Progenitor cell of endocrine pancreas (in vitro differentiated cells): ENCODE measurements around the gene TBK1. TPM values are rescaled to one million over a fixed set of nuclear protein-coding genes. Genes with fewer than 3 reads are reported as not detected.

Experiments used
- DNase-seq: peaks from one replicate; pipeline ENCODE4 v3.0.0; 2021; ENCODE audit warnings: low spot score; ENCODE audit not compliant: unreplicated experiment
- H3K27ac Mint-ChIP-seq: 2 replicates; pipeline ENCODE4 v1.8.0; 2021; ENCODE audit warnings: mild to moderate bottlenecking, moderate library complexity, mixed read lengths
- H3K27me3 Mint-ChIP-seq: 2 replicates; pipeline ENCODE4 v1.8.0; 2021; ENCODE audit warnings: mixed read lengths
- H3K36me3 Mint-ChIP-seq: 2 replicates; pipeline ENCODE4 v1.8.0; 2022; ENCODE audit warnings: mixed read lengths; ENCODE audit not compliant: insufficient read depth
- H3K4me1 Mint-ChIP-seq: 2 replicates; pipeline ENCODE4 v1.8.0; 2021; ENCODE audit warnings: low read depth, mixed read lengths
- H3K4me3 Mint-ChIP-seq: 2 replicates; pipeline ENCODE4 v1.8.0; 2021; ENCODE audit warnings: low read depth, mild to moderate bottlenecking, moderate library complexity, mixed read lengths
- H3K9me3 Mint-ChIP-seq: 2 replicates; pipeline ENCODE4 v1.8.0; 2021; ENCODE audit warnings: low read depth, mixed read lengths
- total RNA-seq: library from RNA; stranded (reverse); gene quantifications from 2 replicates; pipeline ENCODE4 v1.2.1, GENCODE V29; 2021
- TF ChIP-seq, protein P1 (sequence below): fragments of 200-600 bp; sonication (generic); IDR thresholded peaks from one replicate; pipeline ENCODE4 v1.5.0; 2021; ENCODE audit warnings: antibody characterized with exemption, mild to moderate bottlenecking; ENCODE audit not compliant: unreplicated experiment

Gene TBK1
- total RNA-seq, 1 donor from 2014 or later = 20.4 TPM

DNA sequence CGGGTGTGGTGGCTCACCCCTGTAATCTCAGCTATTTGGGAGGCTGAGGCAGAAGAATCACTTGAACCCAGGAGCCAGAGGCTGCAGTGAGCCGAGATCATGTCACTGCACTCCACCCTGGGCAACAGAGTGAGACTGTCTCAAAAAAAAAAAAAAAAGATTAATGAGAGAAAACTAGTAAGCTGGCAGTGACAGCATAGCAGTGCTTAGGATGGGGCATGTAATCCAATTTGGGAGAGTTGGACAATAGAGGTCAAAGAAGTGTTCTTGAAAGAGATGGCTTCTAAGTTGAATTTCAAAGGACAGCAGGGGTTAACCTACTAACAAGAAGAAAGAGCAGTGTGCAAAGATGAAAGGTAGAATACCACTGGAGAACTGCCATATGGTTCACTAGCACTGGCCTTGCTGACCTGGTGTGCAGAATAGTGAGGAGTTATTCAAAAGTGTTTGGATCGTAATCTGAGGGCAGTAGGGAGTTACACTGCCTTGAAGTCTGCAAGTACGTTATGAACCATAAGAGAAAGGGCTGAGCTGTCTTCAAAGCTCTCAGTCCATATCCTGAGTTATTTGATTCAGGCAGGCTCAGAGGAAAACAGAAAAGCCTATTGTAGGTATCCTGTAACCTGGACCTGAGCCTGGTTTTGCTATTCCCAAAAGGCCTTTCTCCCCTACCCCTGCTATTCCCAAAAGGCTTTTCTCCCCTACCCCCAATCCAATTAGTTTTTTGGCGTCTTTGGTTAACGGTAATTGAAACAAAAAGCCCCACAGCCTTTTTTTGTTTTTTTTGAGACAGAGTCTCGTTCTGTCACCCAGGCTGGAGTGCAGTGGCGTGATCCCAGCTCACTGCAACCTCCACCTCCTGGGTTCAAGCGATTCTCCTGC lies 44.3 kb upstream of the TBK1 start:
- H3K4me1 Mint-ChIP-seq = peaks cover 7% of the 10 kb centered on the region
- H3K4me3 Mint-ChIP-seq = no peak overlapping the region
- H3K27me3 Mint-ChIP-seq = no peaks in the 10 kb centered on the region
- TF ChIP-seq, protein P1, sequence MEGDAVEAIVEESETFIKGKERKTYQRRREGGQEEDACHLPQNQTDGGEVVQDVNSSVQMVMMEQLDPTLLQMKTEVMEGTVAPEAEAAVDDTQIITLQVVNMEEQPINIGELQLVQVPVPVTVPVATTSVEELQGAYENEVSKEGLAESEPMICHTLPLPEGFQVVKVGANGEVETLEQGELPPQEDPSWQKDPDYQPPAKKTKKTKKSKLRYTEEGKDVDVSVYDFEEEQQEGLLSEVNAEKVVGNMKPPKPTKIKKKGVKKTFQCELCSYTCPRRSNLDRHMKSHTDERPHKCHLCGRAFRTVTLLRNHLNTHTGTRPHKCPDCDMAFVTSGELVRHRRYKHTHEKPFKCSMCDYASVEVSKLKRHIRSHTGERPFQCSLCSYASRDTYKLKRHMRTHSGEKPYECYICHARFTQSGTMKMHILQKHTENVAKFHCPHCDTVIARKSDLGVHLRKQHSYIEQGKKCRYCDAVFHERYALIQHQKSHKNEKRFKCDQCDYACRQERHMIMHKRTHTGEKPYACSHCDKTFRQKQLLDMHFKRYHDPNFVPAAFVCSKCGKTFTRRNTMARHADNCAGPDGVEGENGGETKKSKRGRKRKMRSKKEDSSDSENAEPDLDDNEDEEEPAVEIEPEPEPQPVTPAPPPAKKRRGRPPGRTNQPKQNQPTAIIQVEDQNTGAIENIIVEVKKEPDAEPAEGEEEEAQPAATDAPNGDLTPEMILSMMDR = no peak
- H3K36me3 Mint-ChIP-seq = peaks cover 9% of the 10 kb centered on the region
- no peaks in the 10 kb centered on the region for H3K9me3 Mint-ChIP-seq
- no peak overlapping the region for H3K27ac Mint-ChIP-seq
- no peak for DNase-seq

DNA sequence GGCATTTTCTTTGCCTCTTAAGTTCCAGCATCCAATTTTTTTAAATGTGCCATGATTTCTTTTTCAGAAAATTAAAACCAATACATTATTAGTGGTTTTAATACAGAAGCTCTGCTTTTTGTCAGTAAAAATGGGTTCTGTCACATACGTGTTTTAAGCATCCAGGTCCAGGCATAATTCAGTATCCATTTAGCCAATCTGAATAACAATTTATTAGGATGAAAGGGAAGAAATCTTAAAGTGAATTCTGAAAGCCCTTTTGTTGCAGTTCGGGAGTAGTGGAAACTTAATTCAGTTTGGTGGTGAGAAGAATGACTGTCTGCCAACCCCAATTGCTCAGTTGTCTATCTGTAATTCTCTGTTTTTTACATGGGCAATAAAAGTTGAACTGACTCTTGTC lies 40.5 kb upstream of the TBK1 start:
- Mint-ChIP-seq H3K4me1 (peaks cover 3% of the 10 kb centered on the region), H3K36me3 (peaks cover 10% of the 10 kb centered on the region), H3K27ac (no peak overlapping the region), H3K27me3 (no peaks in the 10 kb centered on the region), H3K9me3 (no peaks in the 10 kb centered on the region), H3K4me3 (no peak overlapping the region)
- TF ChIP-seq, protein P1 = no peak
- no peak for DNase-seq

DNA sequence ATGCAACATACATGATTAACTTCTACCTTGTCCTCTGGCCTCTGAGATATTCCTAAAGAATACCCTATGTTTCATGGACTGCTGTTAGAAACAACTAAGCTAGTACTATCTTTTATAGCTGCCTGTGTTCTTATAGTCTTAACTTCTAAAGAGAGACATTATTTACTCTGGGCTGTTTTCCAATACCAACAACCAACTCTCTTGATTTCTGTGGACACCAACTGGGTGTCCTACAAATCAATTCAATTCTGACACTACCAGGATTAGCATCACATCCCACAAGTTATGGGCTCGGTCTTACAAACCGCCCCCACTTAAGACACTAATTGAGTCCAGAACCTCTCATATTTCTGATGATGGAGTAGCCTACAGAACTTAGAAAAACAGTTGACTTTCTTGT lies 39.5 kb upstream of the TBK1 start:
- Mint-ChIP-seq H3K27me3 (no peaks in the 10 kb centered on the region), H3K36me3 (peaks cover 12% of the 10 kb centered on the region), H3K4me1 (peaks cover 3% of the 10 kb centered on the region), H3K4me3 (no peak overlapping the region), H3K9me3 (no peaks in the 10 kb centered on the region), H3K27ac (no peak overlapping the region)
- TF ChIP-seq, protein P1 = no peak
- no peak for DNase-seq

DNA sequence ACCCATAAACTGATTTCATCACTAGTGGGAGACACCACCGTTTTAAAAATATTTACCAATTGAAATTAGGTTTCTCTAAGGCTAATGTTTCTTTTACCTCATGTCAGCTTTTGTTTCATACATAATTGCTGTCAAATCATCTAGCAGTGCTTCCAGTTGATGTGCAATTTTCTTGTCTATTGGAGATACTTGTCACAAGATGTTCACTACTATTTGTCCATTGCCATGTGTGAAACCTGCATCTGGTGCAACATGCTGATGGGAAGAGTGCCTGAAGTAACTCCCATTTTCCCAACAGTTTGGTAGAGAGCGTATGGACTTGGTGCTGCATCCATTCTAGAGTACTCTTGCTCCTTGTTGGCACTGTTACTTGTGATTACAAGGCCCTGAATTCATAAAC lies 38.0 kb upstream of the TBK1 start:
- Mint-ChIP-seq H3K4me3 (no peak overlapping the region), H3K27me3 (no peaks in the 10 kb centered on the region), H3K36me3 (peaks cover 15% of the 10 kb centered on the region), H3K9me3 (no peaks in the 10 kb centered on the region), H3K4me1 (no peaks in the 10 kb centered on the region), H3K27ac (no peak overlapping the region)
- TF ChIP-seq, protein P1 = no peak
- no peak for DNase-seq

DNA sequence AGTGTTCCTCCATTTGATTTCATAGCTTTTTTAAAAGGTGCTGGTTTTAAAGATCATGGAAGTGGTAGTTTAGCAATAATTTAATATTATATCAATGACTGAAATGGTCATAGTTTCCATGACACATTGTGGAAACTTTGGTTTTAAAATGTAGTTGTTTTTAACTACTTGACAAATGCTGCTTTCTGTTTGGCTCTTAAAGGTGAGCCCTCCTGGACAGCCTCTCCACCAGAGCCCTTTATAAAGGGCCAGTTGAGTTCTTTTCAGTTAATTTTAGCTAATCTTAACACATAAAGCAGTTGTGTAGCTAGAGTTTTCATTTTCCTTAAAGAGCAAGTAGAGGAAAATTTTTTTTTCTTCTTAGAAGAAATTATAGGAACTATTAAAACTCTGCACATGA lies 33.7 kb upstream of the TBK1 start:
- no peaks in the 10 kb centered on the region for H3K4me1 Mint-ChIP-seq
- H3K36me3 Mint-ChIP-seq = peaks cover 14% of the 10 kb centered on the region
- TF ChIP-seq, protein P1 = no peak

More for the DNA sequence above, 33.7 kb upstream of the TBK1 start:
- H3K27ac Mint-ChIP-seq = no peak overlapping the region
- H3K4me3 Mint-ChIP-seq = no peak overlapping the region
- no peaks in the 10 kb centered on the region for H3K9me3 Mint-ChIP-seq
- H3K27me3 Mint-ChIP-seq = no peaks in the 10 kb centered on the region
- no peak for DNase-seq
